Progenitor cell of endocrine pancreas (in vitro differentiated cells): Measurements from ENCODE around the gene PRR5L. TPM values are rescaled to one million over a fixed set of nuclear protein-coding genes. Genes with fewer than 3 reads are reported as not detected.
"Not testable (repeated sequence)": the region's sequence is repeated elsewhere in the genome, so short reads cannot be mapped to it uniquely, and the experiment has no call there.

Source experiments
- DNase-seq: peaks from one replicate; pipeline ENCODE4 v3.0.0; 2021; ENCODE audit warnings: low spot score; ENCODE audit not compliant: unreplicated experiment
- H3K27ac Mint-ChIP-seq: 2 replicates; pipeline ENCODE4 v1.8.0; 2021; ENCODE audit warnings: mild to moderate bottlenecking, moderate library complexity, mixed read lengths
- H3K27me3 Mint-ChIP-seq: 2 replicates; pipeline ENCODE4 v1.8.0; 2021; ENCODE audit warnings: mixed read lengths
- H3K36me3 Mint-ChIP-seq: 2 replicates; pipeline ENCODE4 v1.8.0; 2022; ENCODE audit warnings: mixed read lengths; ENCODE audit not compliant: insufficient read depth
- H3K4me1 Mint-ChIP-seq: 2 replicates; pipeline ENCODE4 v1.8.0; 2021; ENCODE audit warnings: low read depth, mixed read lengths
- H3K4me3 Mint-ChIP-seq: 2 replicates; pipeline ENCODE4 v1.8.0; 2021; ENCODE audit warnings: low read depth, mild to moderate bottlenecking, moderate library complexity, mixed read lengths
- H3K9me3 Mint-ChIP-seq: 2 replicates; pipeline ENCODE4 v1.8.0; 2021; ENCODE audit warnings: low read depth, mixed read lengths
- CTCF ChIP-seq: fragments of 200-600 bp; sonication (generic); IDR thresholded peaks from one replicate; pipeline ENCODE4 v1.5.0; 2021; ENCODE audit warnings: antibody characterized with exemption, mild to moderate bottlenecking; ENCODE audit not compliant: unreplicated experiment
- total RNA-seq: library from RNA; stranded (reverse); gene quantifications from 2 replicates; pipeline ENCODE4 v1.2.1, GENCODE V29; 2021

PRR5L gene
- total RNA-seq, 1 donor from 2014 or later: 1.7 TPM

GRCh38 chr11:36475192-36475591, 179.1 kb downstream of the PRR5L start:
- H3K4me1 Mint-ChIP-seq: no peaks in the 10 kb centered on the region
- no peak for TF ChIP-seq CTCF
- no peak overlapping the region for H3K4me3 Mint-ChIP-seq
- peaks cover 3% of the 10 kb centered on the region for H3K27me3 Mint-ChIP-seq
- no peak overlapping the region for H3K27ac Mint-ChIP-seq
- H3K9me3 Mint-ChIP-seq: no peaks in the 10 kb centered on the region
- DNase-seq: no peak
- no peaks in the 10 kb centered on the region for H3K36me3 Mint-ChIP-seq

- H3K9me3 Mint-ChIP-seq: no peaks in the 10 kb centered on the region
- TF ChIP-seq CTCF: peak; percentile 73
- no peaks in the 10 kb centered on the region for H3K4me1 Mint-ChIP-seq
- H3K27ac Mint-ChIP-seq: no peak overlapping the region
- no peak for DNase-seq
- peaks cover 5% of the 10 kb centered on the region for H3K36me3 Mint-ChIP-seq
- H3K27me3 Mint-ChIP-seq: no peaks in the 10 kb centered on the region
- no peak overlapping the region for H3K4me3 Mint-ChIP-seq
These were observed 182.7 kb downstream of the PRR5L start for GRCh38 chr11:36478700-36479329.

GRCh38 chr11:36480833-36481232, 184.7 kb downstream of the PRR5L start:
- Mint-ChIP-seq H3K27me3 (no peaks in the 10 kb centered on the region), H3K36me3 (peaks cover 10% of the 10 kb centered on the region), H3K27ac (no peak overlapping the region), H3K4me1 (no peaks in the 10 kb centered on the region), H3K9me3 (no peaks in the 10 kb centered on the region), H3K4me3 (no peak overlapping the region)
- no peak for DNase-seq
- no peak for TF ChIP-seq CTCF

GRCh38 chr11:36483042-36483441, 187.0 kb downstream of the PRR5L start:
- H3K27ac Mint-ChIP-seq, H3K9me3 Mint-ChIP-seq, H3K27me3 Mint-ChIP-seq, DNase-seq, H3K36me3 Mint-ChIP-seq, H3K4me1 Mint-ChIP-seq, H3K4me3 Mint-ChIP-seq: not testable (repeated sequence)

- Mint-ChIP-seq H3K27ac (no peak overlapping the region), H3K4me1 (no peaks in the 10 kb centered on the region), H3K27me3 (no peaks in the 10 kb centered on the region), H3K4me3 (no peak overlapping the region), H3K36me3 (peaks cover 15% of the 10 kb centered on the region), H3K9me3 (no peaks in the 10 kb centered on the region)
- no peak for TF ChIP-seq CTCF
- DNase-seq: no peak
These were observed 189.4 kb downstream of the PRR5L start for GRCh38 chr11:36485298-36486002.

GRCh38 chr11:36487619-36488018, 191.5 kb downstream of the PRR5L start:
- no peak overlapping the region for H3K4me3 Mint-ChIP-seq
- H3K4me1 Mint-ChIP-seq: no peaks in the 10 kb centered on the region
- DNase-seq: no peak
- H3K27me3 Mint-ChIP-seq: no peaks in the 10 kb centered on the region
- peaks cover 25% of the 10 kb centered on the region for H3K36me3 Mint-ChIP-seq
- no peaks in the 10 kb centered on the region for H3K9me3 Mint-ChIP-seq
- H3K27ac Mint-ChIP-seq: no peak overlapping the region
- no peak for TF ChIP-seq CTCF
